K562 (cell line): ENCODE results near the gene UBAP2. TPM values are rescaled to one million over a fixed set of nuclear protein-coding genes. Genes with fewer than 3 reads are reported as not detected.

ENCODE experiments used
- ATAC-seq: fragments of 200-7000 bp; cut with Tn5 transposase; 3 replicates; pipeline ENCODE4 v1.9.1; 2020; ENCODE audit warnings: moderate library complexity
- BruUV-seq: library from RNA; stranded (reverse); fragments of 400-500 nt; replicated peaks from 2 replicates; lab custom pipeline; 2021; lab: Mats Ljungman, UMichigan
- CTCF ChIA-PET: fragments of 300-600 bp; formaldehyde crosslinking; extraction: SDS; loops from one replicate; lab custom pipeline; 2021; ENCODE audit warnings: low intra/inter-chr PET ratio; lab: Yijun Ruan, JAX
- POLR2A ChIA-PET: fragments of 300-600, 350-650 bp; sonication (Branson Sonifier 250); formaldehyde crosslinking; extraction: SDS; loops from one replicate; lab custom pipeline; 2021; ENCODE audit warnings: antibody characterized with exemption, inconsistent platforms; lab: Yijun Ruan, JAX
- DNase-seq, 4 experiments: peaks; one replicate each; pipeline versions ENCODE4 v3.0.0 to v3.0.0-alpha.2; 2011 to 2018; ENCODE audit warnings: low spot score in 3 of 4, mixed read lengths in 3 of 4; ENCODE audit errors: extremely low read depth in 1 of 4
- FAIRE-seq: peaks from 2 replicates; lab custom pipeline; 2011; peaks lifted over from hg19 to GRCh38; lab: Jason Lieb, UNC
- H2AFZ ChIP-seq: 2 replicates; pipeline ENCODE4 v1.6.0; 2011; ENCODE audit warnings: low read depth, low read length, control low read depth, inconsistent platforms
- H3K27ac ChIP-seq: fragments of 200-600 bp; 3 replicates; pipeline ENCODE4 v1.8.0; 2011; ENCODE audit warnings: low read depth, mild to moderate bottlenecking, control low read depth, inconsistent platforms, low read length, moderate library complexity, mixed read lengths; ENCODE audit errors: extremely low read depth
- H3K27me3 ChIP-seq, 2 experiments: fragments of 300-600 bp in 1 of 2; 2 replicates in 1 of 2; 3 replicates in 1 of 2; pipeline versions ENCODE4 v1.6.0 to v1.8.0; 2011; ENCODE audit warnings: inconsistent platforms in 2 of 2, low read length in 2 of 2, mild to moderate bottlenecking in 1 of 2, mixed read lengths in 1 of 2, moderate library complexity in 1 of 2; ENCODE audit not compliant: control insufficient read depth in 2 of 2, insufficient read depth in 2 of 2
- H3K36me3 ChIP-seq: fragments of 300-600 bp; 3 replicates; pipeline ENCODE4 v1.8.0; 2011; ENCODE audit warnings: mild to moderate bottlenecking, low read length, inconsistent platforms; ENCODE audit not compliant: control insufficient read depth, insufficient read depth
- H3K4me1 ChIP-seq, 2 experiments: fragments of 200-600 bp in 1 of 2; replicated peaks in 1 of 2; 2 replicates in 1 of 2; 3 replicates in 1 of 2; pipeline versions ENCODE4 v1.5.1 to v1.8.0; 2011; ENCODE audit warnings: inconsistent platforms in 2 of 2, low read length in 2 of 2, mild to moderate bottlenecking in 1 of 2, mixed read lengths in 1 of 2, moderate library complexity in 1 of 2; ENCODE audit not compliant: control insufficient read depth in 2 of 2, insufficient read depth in 2 of 2
- H3K4me2 ChIP-seq: 2 replicates; pipeline ENCODE4 v1.6.1; 2011; ENCODE audit warnings: low read length, control low read depth, inconsistent platforms, mixed read lengths; ENCODE audit not compliant: insufficient read depth
- H3K4me3 ChIP-seq: fragments of 200-600 bp; sonication (generic), shearing (Covaris generic); 2 replicates; pipeline ENCODE4 v1.5.1; 2016; ENCODE audit warnings: control low read depth, inconsistent platforms
- H3K79me2 ChIP-seq: fragments of 200-600 bp; 3 replicates; pipeline ENCODE4 v1.8.0; 2011; ENCODE audit warnings: low read length, inconsistent platforms; ENCODE audit not compliant: control insufficient read depth, insufficient read depth
- H3K9ac ChIP-seq, 2 experiments: 2 replicates each; pipeline versions ENCODE4 v1.6.0 to v1.6.1; 2011; ENCODE audit warnings: low read depth in 2 of 2, low read length in 2 of 2, control low read depth in 1 of 2, inconsistent platforms in 1 of 2, mild to moderate bottlenecking in 1 of 2, mixed read lengths in 1 of 2; ENCODE audit not compliant: insufficient read depth in 1 of 2
- H3K9me1 ChIP-seq: one replicate; pipeline ENCODE4 v1.6.0; 2011; ENCODE audit warnings: inconsistent platforms, mild to moderate bottlenecking, low read length, moderate library complexity; ENCODE audit not compliant: control insufficient read depth, insufficient read depth
- H3K9me3 ChIP-seq: replicated peaks from 2 replicates; pipeline ENCODE4 v1.5.1; 2011; ENCODE audit warnings: low read depth, low read length, inconsistent platforms; ENCODE audit not compliant: control insufficient read depth, insufficient read depth
- H4K20me1 ChIP-seq: replicated peaks from 2 replicates; pipeline ENCODE4 v1.6.1; 2011; ENCODE audit warnings: low read length, inconsistent platforms, mixed read lengths; ENCODE audit not compliant: control insufficient read depth, insufficient read depth
- NFXL1 ChIP-seq: fragments of 450-650 bp; formaldehyde crosslinking; IDR thresholded peaks from 2 replicates; pipeline ENCODE4 v1.4.0; 2021; ENCODE audit warnings: mild to moderate bottlenecking
- PURB ChIP-seq: sonication (generic); formaldehyde crosslinking; IDR thresholded peaks from 2 replicates; pipeline ENCODE4 v1.9.0; 2021; ENCODE audit warnings: low read depth, mild to moderate bottlenecking, missing genetic modification reagents
- RFX1 ChIP-seq: fragments of 450-650 bp; IDR thresholded peaks from 2 replicates; pipeline ENCODE4 v1.6.1; 2016; ENCODE audit warnings: mild to moderate bottlenecking, moderate library complexity
- TEAD2 ChIP-seq: fragments of 450-650 bp; IDR thresholded peaks from 2 replicates; pipeline ENCODE4 v1.6.1; 2016; ENCODE audit warnings: missing genetic modification characterization, control low read depth, missing compliant biosample characterization
- TRIM24 ChIP-seq, 2 experiments: fragments of 450-650 bp; IDR thresholded peaks; 2 replicates each; pipeline ENCODE4 v1.6.1; 2016
- ZNF197 ChIP-seq: fragments of 200-800 bp; sonication (Bioruptor generic); IDR thresholded peaks from 2 replicates; pipeline ENCODE4 v1.6.1; 2016; ENCODE audit warnings: low read depth, missing genetic modification characterization, missing compliant biosample characterization
- WGBS: fragments of 100-300 bp; shearing (Covaris generic); methylation state at CpG from one replicate; pipeline ENCODE4 v1.1.6; 2016; ENCODE audit warnings: low coverage, mixed read lengths; ENCODE audit not compliant: insufficient coverage; ENCODE audit errors: missing lambda C conversion rate; 5-methylcytosine and 5-hydroxymethylcytosine counted together
- in situ Hi-C: fragments of 300-500 bp; cut with MboI; formaldehyde crosslinking; loops from 4 replicates; pipeline ENCODE4 v1.15.0; 2018; ENCODE audit warnings: inconsistent platforms, mixed read lengths
- intact Hi-C: fragments of 100-400 bp; cut with micrococcal nuclease; formaldehyde crosslinking; loops from 2 replicates; pipeline ENCODE4 v1.14.2; 2022
- polyA plus RNA-seq, 8 experiments: library from polyadenylated mRNA; depleted of rRNA in 4 of 8; stranded (reverse) in 5 of 8; unstranded in 3 of 8; fragments of >200 nt; fragmentation: Nextera tagmentation in 2 of 8; fragmentation: Illumina TruSeq in 1 of 8; extraction: Ambion mirVana in 2 of 8; extraction: Trizol in 1 of 8; gene quantifications; 2 replicates each; pipeline versions ENCODE4 v1.2.1 to v1.2.3, GENCODE V29; 2011 to 2014; ENCODE audit warnings: inconsistent platforms in 1 of 8, missing spikeins in 1 of 8
- total RNA-seq, 7 experiments: library from RNA; depleted of rRNA in 6 of 7; stranded (reverse); fragments of >200 nt in 6 of 7; fragmentation: Illumina TruSeq in 2 of 7; extraction: Trizol in 2 of 7; gene quantifications; 2 replicates each; pipeline versions ENCODE4 v1.2.1 to v1.2.3, GENCODE V29; 2011 to 2021; ENCODE audit warnings: low replicate concordance in 1 of 7
- TF ChIP-seq, protein P1 (sequence below): fragments of 250-450 bp; sonication (Bioruptor Pico); IDR thresholded peaks from 2 replicates; pipeline ENCODE4 v1.4.0; 2020
- TF ChIP-seq, protein P2 (sequence below): sonication (generic); formaldehyde crosslinking; IDR thresholded peaks from 2 replicates; pipeline ENCODE4 v1.8.0; 2022; ENCODE audit warnings: mild to moderate bottlenecking, missing genetic modification reagents
- TF ChIP-seq, protein P3 (sequence below): fragments of 250-450 bp; sonication (Bioruptor Pico); IDR thresholded peaks from 2 replicates; pipeline ENCODE4 v1.4.0; 2020; ENCODE audit warnings: mild to moderate bottlenecking, moderate library complexity
- TF ChIP-seq, protein P4 (sequence below): fragments of 250-450 bp; sonication (Bioruptor Pico); IDR thresholded peaks from 2 replicates; pipeline ENCODE4 v1.9.0; 2021; ENCODE audit warnings: mild to moderate bottlenecking, inconsistent platforms

UBAP2 gene
- total and polyA plus RNA-seq, 9 of the 15 experiments (the other 6 are each of a cell fraction or from before 2014, with no cell fraction given), result 8.7 to 47.9 (median 18.7) TPM

DNA sequence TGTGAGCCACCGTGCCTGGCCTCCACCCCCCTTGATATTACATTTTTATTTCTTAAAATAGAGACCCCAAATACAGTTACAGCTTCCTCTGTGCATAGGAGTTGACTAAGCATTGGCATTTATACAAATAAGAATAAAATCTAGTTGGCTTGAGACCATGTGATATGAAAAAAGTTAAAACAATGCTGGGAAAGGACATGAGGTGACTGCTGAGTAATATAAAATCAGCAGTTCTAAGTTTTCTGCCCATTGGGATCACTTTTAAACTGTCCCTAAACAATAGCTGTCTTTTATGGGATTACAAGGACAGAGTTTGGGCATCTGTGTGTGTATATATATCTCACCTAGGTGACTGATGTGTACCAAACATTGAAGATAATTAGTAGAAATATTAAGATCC lies 135.1 kb downstream of the UBAP2 start:
- 88% methylated on average over 1 of the region's 1 CpG for WGBS
- Histone ChIP-seq H3K4me2 (no peak overlapping the region), H3K9ac (no peak overlapping the region), H3K4me3 (no peak overlapping the region), H4K20me1 (no peaks in the 10 kb centered on the region; the same call in 1 of the 2 replicates), H3K9me1 (no peaks in the 10 kb centered on the region), H3K27me3 (no peaks in the 10 kb centered on the region), H3K79me2 (peaks cover 2% of the 10 kb centered on the region; the same call in 2 of the 3 replicates), H3K9me3 (no peaks in the 10 kb centered on the region), H2AFZ (no peak overlapping the region), H3K36me3 (peaks cover 56% of the 10 kb centered on the region; the same call in 2 of the 3 replicates), H3K4me1 (no peaks in the 10 kb centered on the region), H3K27ac (no peak overlapping the region)
- in situ Hi-C loops, result no loop called here
- intact Hi-C loops, result loop anchor here (10.0 kb wide), 1 partner anchor 99 kb away; the partner anchor contains the start of gene UBE2R2
- TF ChIP-seq, protein P1, sequence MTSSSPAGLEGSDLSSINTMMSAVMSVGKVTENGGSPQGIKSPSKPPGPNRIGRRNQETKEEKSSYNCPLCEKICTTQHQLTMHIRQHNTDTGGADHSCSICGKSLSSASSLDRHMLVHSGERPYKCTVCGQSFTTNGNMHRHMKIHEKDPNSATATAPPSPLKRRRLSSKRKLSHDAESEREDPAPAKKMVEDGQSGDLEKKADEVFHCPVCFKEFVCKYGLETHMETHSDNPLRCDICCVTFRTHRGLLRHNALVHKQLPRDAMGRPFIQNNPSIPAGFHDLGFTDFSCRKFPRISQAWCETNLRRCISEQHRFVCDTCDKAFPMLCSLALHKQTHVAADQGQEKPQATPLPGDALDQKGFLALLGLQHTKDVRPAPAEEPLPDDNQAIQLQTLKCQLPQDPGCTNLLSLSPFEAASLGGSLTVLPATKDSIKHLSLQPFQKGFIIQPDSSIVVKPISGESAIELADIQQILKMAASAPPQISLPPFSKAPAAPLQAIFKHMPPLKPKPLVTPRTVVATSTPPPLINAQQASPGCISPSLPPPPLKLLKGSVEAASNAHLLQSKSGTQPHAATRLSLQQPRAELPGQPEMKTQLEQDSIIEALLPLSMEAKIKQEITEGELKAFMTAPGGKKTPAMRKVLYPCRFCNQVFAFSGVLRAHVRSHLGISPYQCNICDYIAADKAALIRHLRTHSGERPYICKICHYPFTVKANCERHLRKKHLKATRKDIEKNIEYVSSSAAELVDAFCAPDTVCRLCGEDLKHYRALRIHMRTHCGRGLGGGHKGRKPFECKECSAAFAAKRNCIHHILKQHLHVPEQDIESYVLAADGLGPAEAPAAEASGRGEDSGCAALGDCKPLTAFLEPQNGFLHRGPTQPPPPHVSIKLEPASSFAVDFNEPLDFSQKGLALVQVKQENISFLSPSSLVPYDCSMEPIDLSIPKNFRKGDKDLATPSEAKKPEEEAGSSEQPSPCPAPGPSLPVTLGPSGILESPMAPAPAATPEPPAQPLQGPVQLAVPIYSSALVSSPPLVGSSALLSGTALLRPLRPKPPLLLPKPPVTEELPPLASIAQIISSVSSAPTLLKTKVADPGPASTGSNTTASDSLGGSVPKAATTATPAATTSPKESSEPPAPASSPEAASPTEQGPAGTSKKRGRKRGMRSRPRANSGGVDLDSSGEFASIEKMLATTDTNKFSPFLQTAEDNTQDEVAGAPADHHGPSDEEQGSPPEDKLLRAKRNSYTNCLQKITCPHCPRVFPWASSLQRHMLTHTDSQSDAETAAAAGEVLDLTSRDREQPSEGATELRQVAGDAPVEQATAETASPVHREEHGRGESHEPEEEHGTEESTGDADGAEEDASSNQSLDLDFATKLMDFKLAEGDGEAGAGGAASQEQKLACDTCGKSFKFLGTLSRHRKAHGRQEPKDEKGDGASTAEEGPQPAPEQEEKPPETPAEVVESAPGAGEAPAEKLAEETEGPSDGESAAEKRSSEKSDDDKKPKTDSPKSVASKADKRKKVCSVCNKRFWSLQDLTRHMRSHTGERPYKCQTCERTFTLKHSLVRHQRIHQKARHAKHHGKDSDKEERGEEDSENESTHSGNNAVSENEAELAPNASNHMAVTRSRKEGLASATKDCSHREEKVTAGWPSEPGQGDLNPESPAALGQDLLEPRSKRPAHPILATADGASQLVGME (CRISPR knock-in tag), result no peak
- TF ChIP-seq RFX1 (no peak), ZNF197 (CRISPR knock-in tag) (no peak), TRIM24 (IDR thresholded peaks at IDR 0.05) (no peak), TEAD2 (tag) (no peak), PURB (no peak), NFXL1 (CRISPR knock-in tag) (no peak)
- TF ChIP-seq, protein P2, sequence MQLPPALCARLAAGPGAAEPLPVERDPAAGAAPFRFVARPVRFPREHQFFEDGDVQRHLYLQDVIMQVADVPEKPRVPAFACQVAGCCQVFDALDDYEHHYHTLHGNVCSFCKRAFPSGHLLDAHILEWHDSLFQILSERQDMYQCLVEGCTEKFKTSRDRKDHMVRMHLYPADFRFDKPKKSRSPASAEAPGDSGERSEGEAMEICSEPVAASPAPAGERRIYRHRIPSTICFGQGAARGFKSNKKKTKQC, result no peak
- TF ChIP-seq, protein P3, sequence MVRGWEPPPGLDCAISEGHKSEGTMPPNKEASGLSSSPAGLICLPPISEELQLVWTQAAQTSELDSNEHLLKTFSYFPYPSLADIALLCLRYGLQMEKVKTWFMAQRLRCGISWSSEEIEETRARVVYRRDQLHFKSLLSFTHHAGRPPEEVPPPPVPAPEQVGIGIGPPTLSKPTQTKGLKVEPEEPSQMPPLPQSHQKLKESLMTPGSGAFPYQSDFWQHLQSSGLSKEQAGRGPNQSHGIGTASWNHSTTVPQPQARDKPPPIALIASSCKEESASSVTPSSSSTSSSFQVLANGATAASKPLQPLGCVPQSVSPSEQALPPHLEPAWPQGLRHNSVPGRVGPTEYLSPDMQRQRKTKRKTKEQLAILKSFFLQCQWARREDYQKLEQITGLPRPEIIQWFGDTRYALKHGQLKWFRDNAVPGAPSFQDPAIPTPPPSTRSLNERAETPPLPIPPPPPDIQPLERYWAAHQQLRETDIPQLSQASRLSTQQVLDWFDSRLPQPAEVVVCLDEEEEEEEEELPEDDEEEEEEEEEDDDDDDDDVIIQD (CRISPR knock-in tag), result no peak
- TF ChIP-seq, protein P4, sequence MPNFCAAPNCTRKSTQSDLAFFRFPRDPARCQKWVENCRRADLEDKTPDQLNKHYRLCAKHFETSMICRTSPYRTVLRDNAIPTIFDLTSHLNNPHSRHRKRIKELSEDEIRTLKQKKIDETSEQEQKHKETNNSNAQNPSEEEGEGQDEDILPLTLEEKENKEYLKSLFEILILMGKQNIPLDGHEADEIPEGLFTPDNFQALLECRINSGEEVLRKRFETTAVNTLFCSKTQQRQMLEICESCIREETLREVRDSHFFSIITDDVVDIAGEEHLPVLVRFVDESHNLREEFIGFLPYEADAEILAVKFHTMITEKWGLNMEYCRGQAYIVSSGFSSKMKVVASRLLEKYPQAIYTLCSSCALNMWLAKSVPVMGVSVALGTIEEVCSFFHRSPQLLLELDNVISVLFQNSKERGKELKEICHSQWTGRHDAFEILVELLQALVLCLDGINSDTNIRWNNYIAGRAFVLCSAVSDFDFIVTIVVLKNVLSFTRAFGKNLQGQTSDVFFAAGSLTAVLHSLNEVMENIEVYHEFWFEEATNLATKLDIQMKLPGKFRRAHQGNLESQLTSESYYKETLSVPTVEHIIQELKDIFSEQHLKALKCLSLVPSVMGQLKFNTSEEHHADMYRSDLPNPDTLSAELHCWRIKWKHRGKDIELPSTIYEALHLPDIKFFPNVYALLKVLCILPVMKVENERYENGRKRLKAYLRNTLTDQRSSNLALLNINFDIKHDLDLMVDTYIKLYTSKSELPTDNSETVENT (CRISPR knock-in tag), result no peak
- ChIA-PET POLR2A (no interaction called here), CTCF (no interaction called here)
- BruUV-seq, result no TSS peak
- DNase-seq, result no peak
- no peak for FAIRE-seq
- ATAC-seq, result no peak
